Naive thymus-derived CD8-positive, alpha-beta T cell (primary cell): ENCODE results near the gene CHIA. TPM values are rescaled to one million over a fixed set of nuclear protein-coding genes. Genes with fewer than 3 reads are reported as not detected.

ENCODE experiments used
- ATAC-seq, 2 donors: fragments of 150-1000 bp; cut with Tn5 transposase in 1 of 2; sonication (Bioruptor Pico), chemical (Tn5 transposase) in 1 of 2; 1 replicate in 1 of 2; 2 replicates in 1 of 2; pipeline ENCODE4 v1.10.0; 2021; ENCODE audit warnings: mild to moderate bottlenecking in 2 of 2, moderate library complexity in 2 of 2
- POLR2A ChIA-PET: fragments of 350-600 bp; sonication (Branson Sonifier 250); formaldehyde crosslinking; loops from one replicate; lab custom pipeline; 2021; ENCODE audit warnings: antibody characterized with exemption; lab: Charles Lee
- DNase-seq, 10 donors: peaks; one replicate each; pipeline versions ENCODE4 v3.0.0 to v3.0.0-alpha.2; 2020 to 2022
- H3K27ac Mint-ChIP-seq, 10 donors: one replicate each; pipeline ENCODE4 v1.8.0; 2020 to 2022; ENCODE audit warnings: mild to moderate bottlenecking in 10 of 10, mixed read lengths in 10 of 10, moderate library complexity in 4 of 10, inconsistent platforms in 1 of 10
- H3K27me3 Mint-ChIP-seq, 5 donors: one replicate each; pipeline ENCODE4 v1.8.0; 2021 to 2022; ENCODE audit warnings: mixed read lengths in 5 of 5
- H3K36me3 Mint-ChIP-seq, 3 donors: one replicate each; pipeline ENCODE4 v1.8.0; 2020 to 2022; ENCODE audit warnings: mixed read lengths in 3 of 3, mild to moderate bottlenecking in 2 of 3, inconsistent platforms in 1 of 3
- H3K4me1 Mint-ChIP-seq, 4 donors: one replicate each; pipeline ENCODE4 v1.8.0; 2021 to 2022; ENCODE audit warnings: mixed read lengths in 4 of 4
- H3K4me3 Mint-ChIP-seq, 10 donors: one replicate each; pipeline ENCODE4 v1.8.0; 2020 to 2022; ENCODE audit warnings: mild to moderate bottlenecking in 10 of 10, mixed read lengths in 10 of 10, moderate library complexity in 6 of 10, inconsistent platforms in 1 of 10
- H3K9me3 Mint-ChIP-seq, 9 donors: one replicate each; pipeline ENCODE4 v1.8.0; 2020 to 2022; ENCODE audit warnings: mixed read lengths in 9 of 9, mild to moderate bottlenecking in 3 of 9, inconsistent platforms in 1 of 9, moderate library complexity in 1 of 9
- polyA plus RNA-seq, 3 donors: library from polyadenylated mRNA; unstranded; fragments of 300-500 nt; fragmentation: Illumina TruSeq; gene quantifications; one replicate each; pipeline ENCODE4 v1.2.3, GENCODE V29; 2021
- total RNA-seq, 8 experiments: library from RNA in 2 of 8; stranded (reverse) in 2 of 8; gene quantifications; one replicate each; pipeline ENCODE4 v1.2.3 and lab custom pipeline; 2021 to 2026

Gene CHIA
- total RNA-seq (not detected), polyA plus RNA-seq (not detected), total RNA-seq (lab: John Stamatoyannopoulos, UW) (0 reads per million in 6 experiments)

DNA sequence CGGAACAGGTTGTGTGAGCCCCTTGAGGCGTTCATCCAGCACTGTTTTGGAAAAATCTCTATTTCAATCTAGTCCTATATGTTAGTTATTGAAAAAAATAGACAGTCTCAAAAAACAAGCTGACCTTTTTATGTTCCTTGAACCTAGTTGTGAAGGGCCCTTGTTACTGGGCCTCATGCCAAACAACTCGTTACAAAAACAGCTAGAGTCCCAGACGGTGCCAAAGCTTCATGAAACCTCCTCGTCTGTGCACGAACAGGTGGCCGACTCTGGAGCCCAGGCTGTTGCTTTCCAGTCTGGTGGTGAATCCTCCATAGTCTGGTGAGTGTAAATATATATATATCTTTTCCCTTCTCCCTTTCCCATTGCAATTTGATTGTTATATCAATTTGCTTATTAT, at the start of gene CHIA:
Gene CHIA (plus strand): TSS at position 222 of the 400 bp plus-strand sequence. CDS start 19,617 bp downstream, outside the sequence.
- peaks cover 0 to 15% (median 8%) of the 10 kb centered on the region in 4 donors for H3K4me1 Mint-ChIP-seq
- no peak within 1 kb of the TSS for H3K27ac Mint-ChIP-seq
- DNase-seq (no peak), ATAC-seq (no peak)
- no peaks in the 10 kb centered on the region for H3K36me3 Mint-ChIP-seq
- H3K27me3 Mint-ChIP-seq, result no peaks in the 10 kb centered on the region
- no peak within 1 kb of the TSS for H3K4me3 Mint-ChIP-seq
- POLR2A ChIA-PET, result no interaction called here
- H3K9me3 Mint-ChIP-seq, result peaks cover 0 to 4% (median 0%) of the 10 kb centered on the region in 9 donors

GRCh38 chr1:111241797-111242196, 48.9 kb upstream of the CHIA start:
- ATAC-seq, result no peak
- Mint-ChIP-seq H3K27me3 (no peaks in the 10 kb centered on the region), H3K36me3 (peaks cover 2 to 59% (median 25%) of the 10 kb centered on the region in 3 donors), H3K4me3 (no peak overlapping the region), H3K27ac (no peak overlapping the region), H3K9me3 (no peaks in the 10 kb centered on the region), H3K4me1 (peaks cover 0 to 16% (median 1%) of the 10 kb centered on the region in 4 donors)
- DNase-seq, result no peak
- POLR2A ChIA-PET, result interaction anchor here (0.9 kb wide), 1 partner anchor 9 kb away, joined by 3 read pairs; no protein-coding TSS in a partner anchor

- POLR2A ChIA-PET, result interaction anchor here (1.0 to 1.4 kb wide), 2 partner anchors 8 to 20 kb away, joined by 3 read pairs; no protein-coding TSS in a partner anchor
Measured at GRCh38 chr1:111242805-111243523, 47.7 kb upstream of the CHIA start.

GRCh38 chr1:111247125-111247838, 43.4 kb upstream of the CHIA start:
- H3K36me3 Mint-ChIP-seq, result peaks cover 0 to 14% (median 0%) of the 10 kb centered on the region in 3 donors
- DNase-seq, result no peak
- no peak for ATAC-seq
- H3K4me1 Mint-ChIP-seq, result peaks cover 16 to 21% (median 19%) of the 10 kb centered on the region in 4 donors
- H3K27me3 Mint-ChIP-seq, result no peaks in the 10 kb centered on the region
- no peaks in the 10 kb centered on the region for H3K9me3 Mint-ChIP-seq
- H3K4me3 Mint-ChIP-seq, result no peak overlapping the region
- no peak overlapping the region for H3K27ac Mint-ChIP-seq
- POLR2A ChIA-PET, result no interaction called here

More at GRCh38 chr1:111242805-111243523, 47.7 kb upstream of the CHIA start:
- no peak for DNase-seq
- H3K9me3 Mint-ChIP-seq, result no peaks in the 10 kb centered on the region
- ATAC-seq, result no peak
- H3K27me3 Mint-ChIP-seq, result no peaks in the 10 kb centered on the region
- peaks cover 2 to 48% (median 24%) of the 10 kb centered on the region in 3 donors for H3K36me3 Mint-ChIP-seq
- H3K4me3 Mint-ChIP-seq, result no peak overlapping the region
- peaks cover 0 to 14% (median 1%) of the 10 kb centered on the region in 4 donors for H3K4me1 Mint-ChIP-seq
- peak overlapping the region in 2 of 10 donors; percentile 33 to 37 for H3K27ac Mint-ChIP-seq

- H3K4me1 Mint-ChIP-seq, result peaks cover 21 to 39% (median 30%) of the 10 kb centered on the region in 4 donors
- H3K4me3 Mint-ChIP-seq, result no peak overlapping the region
- no peaks in the 10 kb centered on the region for H3K9me3 Mint-ChIP-seq
- POLR2A ChIA-PET, result interaction anchor here (0.8 to 2.0 kb wide), 3 partner anchors 15 to 58 kb away, joined by 3 to 6 read pairs (median 6); no protein-coding TSS in a partner anchor
- H3K27ac Mint-ChIP-seq, result peak overlapping the region in 3 of 10 donors; percentile 44 to 70 (median 60)
- H3K27me3 Mint-ChIP-seq, result no peaks in the 10 kb centered on the region
- ATAC-seq (no peak), DNase-seq (no peak)
- no peaks in the 10 kb centered on the region for H3K36me3 Mint-ChIP-seq
Measured at GRCh38 chr1:111249960-111250359, 40.7 kb upstream of the CHIA start.

DNA sequence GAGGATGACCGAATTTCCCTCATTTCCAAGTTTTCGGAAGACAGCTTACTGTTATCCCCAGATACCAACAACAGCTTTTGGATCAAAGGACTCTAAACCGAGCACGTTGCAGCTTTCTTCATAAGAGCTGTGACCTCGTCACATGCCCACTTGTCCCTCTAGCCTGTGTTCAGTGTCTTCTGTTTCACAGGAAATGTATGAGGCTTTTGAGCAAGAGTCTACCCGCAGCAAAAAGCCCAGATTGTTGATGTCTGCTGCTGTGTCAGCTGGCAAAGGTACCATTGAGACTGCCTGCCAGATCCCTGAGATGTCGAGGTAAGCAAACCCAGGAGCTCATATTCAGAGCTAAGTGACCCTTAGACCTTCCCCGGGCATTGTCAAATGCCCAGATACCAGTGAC, 39.1 kb upstream of the CHIA start:
- Mint-ChIP-seq H3K9me3 (peaks cover 0 to 2% (median 0%) of the 10 kb centered on the region in 9 donors), H3K27ac (peak overlapping the region; percentile 78 to 91 (median 88)), H3K4me1 (peaks cover 22 to 46% (median 34%) of the 10 kb centered on the region in 4 donors), H3K4me3 (peak overlapping the region in 7 of 10 donors; percentile 8 to 65 (median 39)), H3K36me3 (no peaks in the 10 kb centered on the region), H3K27me3 (no peaks in the 10 kb centered on the region)
- POLR2A ChIA-PET, result interaction anchor here (0.6 to 2.2 kb wide), 9 partner anchors 11 to 83 kb away, joined by 3 to 14 read pairs (median 5); partner anchors contain the start of gene CHI3L2
- peak; percentile 98 to 99 for ATAC-seq
- peak in 6 of 10 donors; percentile 10 to 58 (median 32) for DNase-seq

GRCh38 chr1:111252786-111253185, 37.9 kb upstream of the CHIA start:
- ATAC-seq, result no peak
- peaks cover 0 to 2% (median 0%) of the 10 kb centered on the region in 9 donors for H3K9me3 Mint-ChIP-seq

GRCh38 chr1:111253876-111254275, 36.8 kb upstream of the CHIA start:
- Mint-ChIP-seq H3K27me3 (no peaks in the 10 kb centered on the region), H3K4me1 (peaks cover 22 to 46% (median 33%) of the 10 kb centered on the region in 4 donors), H3K9me3 (peaks cover 0 to 2% (median 0%) of the 10 kb centered on the region in 9 donors), H3K4me3 (no peak overlapping the region), H3K36me3 (no peaks in the 10 kb centered on the region), H3K27ac (peak overlapping the region in 2 of 10 donors; percentile 7 to 30)
- POLR2A ChIA-PET, result interaction anchor here (0.9 to 1.3 kb wide), 2 partner anchors 18 to 64 kb away, joined by 3 read pairs; no protein-coding TSS in a partner anchor
- DNase-seq (no peak), ATAC-seq (no peak)

More at GRCh38 chr1:111252786-111253185, 37.9 kb upstream of the CHIA start:
- H3K36me3 Mint-ChIP-seq, result no peaks in the 10 kb centered on the region
- POLR2A ChIA-PET, result interaction anchor here (1.9 kb wide), 1 partner anchor 30 kb away, joined by 6 read pairs; no protein-coding TSS in a partner anchor
- H3K4me3 Mint-ChIP-seq, result no peak overlapping the region
- H3K27me3 Mint-ChIP-seq, result no peaks in the 10 kb centered on the region
- peaks cover 22 to 46% (median 33%) of the 10 kb centered on the region in 4 donors for H3K4me1 Mint-ChIP-seq
- no peak for DNase-seq
- H3K27ac Mint-ChIP-seq, result peak overlapping the region in 3 of 10 donors; percentile 30 to 86 (median 84)

GRCh38 chr1:111256988-111257658, 33.5 kb upstream of the CHIA start:
- Mint-ChIP-seq H3K9me3 (peaks cover 0 to 5% (median 0%) of the 10 kb centered on the region in 9 donors), H3K36me3 (peaks cover 0 to 2% (median 0%) of the 10 kb centered on the region in 3 donors), H3K27ac (peak overlapping the region in 1 of 10 donors; percentile 60), H3K4me3 (no peak overlapping the region), H3K27me3 (no peaks in the 10 kb centered on the region), H3K4me1 (peaks cover 5 to 29% (median 19%) of the 10 kb centered on the region in 4 donors)
- POLR2A ChIA-PET, result no interaction called here
- ATAC-seq (no peak), DNase-seq (no peak)

DNA sequence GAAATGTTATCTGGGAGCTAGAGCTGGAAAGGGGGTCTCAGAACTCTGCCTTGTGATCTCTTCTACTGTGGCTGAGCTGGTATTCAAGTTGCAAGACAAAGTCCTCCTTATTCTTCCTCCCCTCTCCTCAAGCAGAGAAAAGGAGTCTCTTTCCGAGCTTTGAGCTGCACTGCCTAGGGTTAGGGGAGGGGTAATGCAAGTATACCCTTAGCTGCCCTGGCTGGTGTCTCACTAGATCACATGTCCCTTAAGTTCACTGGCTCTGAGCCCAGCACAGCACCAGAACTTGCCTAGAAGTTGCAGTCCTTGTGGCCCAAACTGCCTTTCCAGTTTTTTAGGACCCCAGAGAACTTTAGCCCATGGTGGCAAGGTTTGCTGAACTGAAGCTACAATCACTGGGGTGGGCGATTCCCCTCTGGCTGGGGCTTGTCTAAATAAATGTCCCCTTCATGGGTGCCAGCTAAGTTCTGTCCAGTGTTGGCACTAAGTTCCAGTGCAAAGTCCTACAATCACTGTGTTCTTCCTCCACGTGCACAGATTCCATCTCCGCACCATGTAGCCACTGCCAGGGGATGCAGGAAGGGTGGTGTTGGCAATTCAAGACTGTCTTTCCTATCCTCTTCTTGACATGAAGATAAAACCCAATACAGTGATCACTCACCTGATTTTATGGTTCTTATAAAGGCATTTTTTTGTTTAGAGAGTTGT, 22.7 kb upstream of the CHIA start:
- POLR2A ChIA-PET, result no interaction called here
- H3K9me3 Mint-ChIP-seq, result peaks cover 4 to 33% (median 17%) of the 10 kb centered on the region in 9 donors
- H3K27ac Mint-ChIP-seq, result peak overlapping the region in 1 of 10 donors; percentile 35
- peaks cover 8 to 15% (median 10%) of the 10 kb centered on the region in 4 donors for H3K4me1 Mint-ChIP-seq
- peaks cover 0 to 28% (median 15%) of the 10 kb centered on the region in 3 donors for H3K36me3 Mint-ChIP-seq
- ATAC-seq (no peak), DNase-seq (no peak)
- H3K27me3 Mint-ChIP-seq, result peaks cover 10 to 36% (median 18%) of the 10 kb centered on the region in 5 donors
- H3K4me3 Mint-ChIP-seq, result no peak overlapping the region

DNA sequence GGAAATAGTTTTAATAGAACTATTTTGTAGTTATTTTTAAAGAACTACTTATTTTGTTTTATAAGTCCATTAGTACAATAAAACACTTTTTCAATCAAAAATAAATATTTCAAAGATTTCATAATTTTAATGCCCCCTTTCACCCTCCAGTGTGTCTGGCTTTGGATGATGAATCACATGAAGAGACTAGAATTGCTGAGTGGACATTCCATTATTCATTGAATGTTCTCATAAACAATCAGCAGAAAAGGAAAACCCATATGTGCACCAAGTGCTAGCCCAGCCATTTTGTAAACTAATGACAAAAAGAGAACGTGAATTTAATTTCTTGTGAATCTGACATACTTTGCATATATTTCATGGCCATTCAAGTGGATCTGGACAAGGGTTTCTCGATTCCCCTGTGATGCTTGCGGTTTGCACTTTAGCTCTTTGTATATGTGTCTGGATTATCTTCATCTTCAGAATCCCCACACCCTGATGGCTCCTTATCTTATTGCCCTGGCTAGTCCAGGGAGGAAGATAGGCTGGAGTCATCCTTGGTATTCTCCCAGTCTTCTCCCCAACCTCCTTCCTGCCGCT, 20.7 kb upstream of the CHIA start:
- DNase-seq (no peak), ATAC-seq (no peak)
- H3K4me1 Mint-ChIP-seq, result peaks cover 8 to 18% (median 10%) of the 10 kb centered on the region in 4 donors
- H3K27ac Mint-ChIP-seq, result no peak overlapping the region
- peak overlapping the region in 6 of 10 donors; percentile 71 to 87 (median 80) for H3K4me3 Mint-ChIP-seq
- H3K9me3 Mint-ChIP-seq, result peaks cover 0 to 20% (median 9%) of the 10 kb centered on the region in 9 donors
- POLR2A ChIA-PET, result no interaction called here
- peaks cover 0 to 17% (median 15%) of the 10 kb centered on the region in 3 donors for H3K36me3 Mint-ChIP-seq
- H3K27me3 Mint-ChIP-seq, result peaks cover 10 to 41% (median 18%) of the 10 kb centered on the region in 5 donors
